A549 (cell line): Measurements from ENCODE around the gene KRTAP25-1.

Experiments
- CHD4 ChIP-seq: fragments of 200-600 bp; sonication (generic); IDR thresholded peaks from 2 replicates; pipeline ENCODE4 v1.6.1; 2016; ENCODE audit warnings: antibody characterized with exemption, mild to moderate bottlenecking, borderline replicate concordance
- CTCF ChIP-seq: fragments of >200 bp; sonication (Bioruptor Twin); formaldehyde crosslinking; IDR thresholded peaks from 3 replicates; pipeline ENCODE4 v1.5.1; 2016
- EHF ChIP-seq: fragments of 250-450 bp; sonication (Bioruptor Pico); IDR thresholded peaks from 2 replicates; pipeline ENCODE4 v1.5.0; 2020; ENCODE audit warnings: mild to moderate bottlenecking
- EP300 ChIP-seq, 2 experiments: fragments of >200 bp; sonication (Bioruptor Twin); formaldehyde crosslinking; IDR thresholded peaks; 2 replicates in 1 of 2; 3 replicates in 1 of 2; pipeline ENCODE4 v1.6.1; 2016 to 2017
- KDM1A ChIP-seq: fragments of 200-600 bp; sonication (generic); IDR thresholded peaks from 2 replicates; pipeline ENCODE4 v1.6.1; 2016; ENCODE audit warnings: low read depth, mild to moderate bottlenecking
- MAZ ChIP-seq: fragments of 150-350 bp; IDR thresholded peaks from 2 replicates; pipeline ENCODE4 v1.6.1; 2014; ENCODE audit warnings: antibody characterized with exemption, low read depth, low read length, borderline replicate concordance
- MYC ChIP-seq: IDR thresholded peaks from 2 replicates; pipeline ENCODE4 v1.6.1; 2012; ENCODE audit warnings: mild to moderate bottlenecking, inconsistent platforms, low read length, improper control_type of control experiment, borderline replicate concordance
- TF ChIP-seq, protein P1 (sequence below): fragments of 450-650 bp; IDR thresholded peaks from 2 replicates; pipeline ENCODE4 v1.6.1; 2014; ENCODE audit warnings: antibody characterized with exemption
- TF ChIP-seq, protein P2 (sequence below): IDR thresholded peaks from 2 replicates; pipeline ENCODE4 v1.6.1; 2012; ENCODE audit warnings: low read depth, borderline replicate concordance

GRCh38 chr21:30305136-30305535 is 15.8 kb upstream of the KRTAP25-1 start:
- TF ChIP-seq, protein P1, sequence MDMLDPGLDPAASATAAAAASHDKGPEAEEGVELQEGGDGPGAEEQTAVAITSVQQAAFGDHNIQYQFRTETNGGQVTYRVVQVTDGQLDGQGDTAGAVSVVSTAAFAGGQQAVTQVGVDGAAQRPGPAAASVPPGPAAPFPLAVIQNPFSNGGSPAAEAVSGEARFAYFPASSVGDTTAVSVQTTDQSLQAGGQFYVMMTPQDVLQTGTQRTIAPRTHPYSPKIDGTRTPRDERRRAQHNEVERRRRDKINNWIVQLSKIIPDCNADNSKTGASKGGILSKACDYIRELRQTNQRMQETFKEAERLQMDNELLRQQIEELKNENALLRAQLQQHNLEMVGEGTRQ: no peak
- TF ChIP-seq CTCF (no peak), CHD4 (no peak), EP300 (IDR thresholded peaks at IDR 0.05) (no peak), MAZ (no peak), EHF (CRISPR knock-in tag) (no peak), KDM1A (no peak), MYC (no peak)
- TF ChIP-seq, protein P2, sequence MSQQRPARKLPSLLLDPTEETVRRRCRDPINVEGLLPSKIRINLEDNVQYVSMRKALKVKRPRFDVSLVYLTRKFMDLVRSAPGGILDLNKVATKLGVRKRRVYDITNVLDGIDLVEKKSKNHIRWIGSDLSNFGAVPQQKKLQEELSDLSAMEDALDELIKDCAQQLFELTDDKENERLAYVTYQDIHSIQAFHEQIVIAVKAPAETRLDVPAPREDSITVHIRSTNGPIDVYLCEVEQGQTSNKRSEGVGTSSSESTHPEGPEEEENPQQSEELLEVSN: no peak
